GM12875 (cell line): Measurements from ENCODE around the gene MAML2.

Source experiments
- H3K4me3 ChIP-seq: one replicate; pipeline ENCODE4 v1.5.1; 2011; ENCODE audit warnings: low read depth, low read length, control low read depth
- CTCF ChIP-seq: IDR thresholded peaks from 2 replicates; pipeline ENCODE4 v1.5.1; 2011; ENCODE audit warnings: low read depth, mild to moderate bottlenecking, control low read depth, inconsistent platforms, low read length, moderate library complexity, borderline replicate concordance; ENCODE audit not compliant: insufficient read depth

MAML2 gene

GRCh38 chr11:96218006-96218405, 125.0 kb downstream of the MAML2 start:
- TF ChIP-seq CTCF = no peak
- H3K4me3 ChIP-seq = no peak overlapping the region

- no peak overlapping the region for H3K4me3 ChIP-seq
- no peak for TF ChIP-seq CTCF
Measured at GRCh38 chr11:96217206-96217605, 125.8 kb downstream of the MAML2 start.

DNA sequence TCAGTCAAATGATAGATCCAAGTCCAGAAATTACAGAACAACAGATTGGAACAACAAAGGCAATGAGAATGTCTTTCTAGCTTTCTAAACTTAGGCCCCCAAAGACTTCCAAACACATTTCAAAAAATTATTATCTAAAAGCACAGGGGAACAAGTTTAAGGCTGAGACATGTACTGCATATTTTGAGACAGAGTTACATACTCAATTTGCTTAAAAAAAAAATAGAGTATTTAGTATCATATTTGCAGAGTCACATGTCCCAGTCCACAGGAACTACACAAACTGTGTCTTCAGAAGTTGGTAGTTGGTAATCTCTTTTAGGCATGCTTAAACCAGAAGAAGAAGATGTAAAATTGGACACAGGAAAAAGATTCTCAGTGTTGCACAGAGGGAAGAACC, 127.2 kb downstream of the MAML2 start:
- no peak overlapping the region for H3K4me3 ChIP-seq
- no peak for TF ChIP-seq CTCF

DNA sequence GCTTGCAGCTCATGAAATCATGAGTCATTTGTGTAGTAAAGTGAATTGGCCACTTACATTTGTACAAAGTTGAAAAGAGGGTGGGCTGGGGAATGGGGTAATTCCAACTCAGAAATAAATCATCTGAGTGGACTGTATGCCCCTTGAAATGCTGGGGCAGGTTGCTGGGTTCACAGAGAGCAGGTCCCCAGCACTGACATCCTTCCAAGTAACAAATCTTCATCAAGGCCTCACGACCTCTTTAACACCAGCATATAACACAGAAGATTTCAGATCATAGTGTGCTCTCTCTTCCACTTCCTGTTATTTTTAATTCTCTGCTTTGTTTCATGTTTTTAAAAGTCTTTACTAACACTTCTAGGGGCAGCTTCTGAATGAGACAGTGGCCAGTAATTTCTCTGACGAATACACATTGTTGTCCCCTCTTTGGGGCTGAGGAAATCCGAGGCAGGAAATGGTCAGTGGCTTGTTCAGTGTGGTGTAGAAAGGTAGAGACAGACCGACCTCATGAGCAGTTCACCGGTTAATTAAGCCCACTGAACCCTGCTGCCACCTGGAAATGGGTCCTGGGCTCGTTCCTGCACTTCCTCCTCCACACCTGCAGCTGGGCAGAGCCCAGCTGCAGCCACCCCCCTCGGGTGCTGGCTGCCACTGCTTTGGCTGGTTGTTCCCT, 127.7 kb downstream of the MAML2 start:
- no peak overlapping the region for H3K4me3 ChIP-seq
- no peak for TF ChIP-seq CTCF

DNA sequence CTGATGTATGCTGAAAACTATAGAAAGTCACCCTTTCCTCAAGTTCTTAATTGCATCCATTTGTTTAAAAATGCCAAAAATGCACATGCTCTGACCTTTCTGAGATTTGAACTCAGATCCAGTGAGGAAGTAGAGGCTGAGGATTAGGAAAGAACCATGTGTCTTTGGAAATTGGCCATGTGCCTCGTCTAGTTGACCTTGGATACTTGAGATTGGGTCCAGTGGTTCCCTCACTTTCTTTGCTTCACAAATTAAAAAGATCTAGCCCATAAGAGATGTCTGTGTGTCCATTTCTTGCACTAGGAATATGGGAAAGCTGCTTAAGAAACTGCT, 128.3 kb downstream of the MAML2 start:
- TF ChIP-seq CTCF = no peak
- H3K4me3 ChIP-seq = no peak overlapping the region

DNA sequence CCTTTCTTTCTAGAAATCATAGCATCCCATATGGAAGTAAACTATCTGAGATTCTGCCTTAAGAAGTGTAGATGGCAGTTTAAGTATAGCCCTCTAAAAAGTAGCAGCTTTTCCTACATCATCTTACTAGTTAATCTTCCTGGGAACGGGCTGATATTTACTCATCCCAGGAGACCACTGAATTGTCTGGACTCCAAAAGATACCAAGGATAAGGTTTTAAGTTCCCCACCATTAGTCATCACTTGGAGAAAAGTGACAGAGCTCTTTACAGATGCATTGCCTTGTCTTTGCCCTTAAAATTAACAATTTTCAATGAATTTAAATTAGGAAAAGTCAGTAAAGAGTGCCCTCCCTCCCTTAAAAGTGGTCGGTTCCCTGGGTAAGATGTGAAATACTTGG, 129.5 kb downstream of the MAML2 start:
- no peak overlapping the region for H3K4me3 ChIP-seq
- no peak for TF ChIP-seq CTCF

DNA sequence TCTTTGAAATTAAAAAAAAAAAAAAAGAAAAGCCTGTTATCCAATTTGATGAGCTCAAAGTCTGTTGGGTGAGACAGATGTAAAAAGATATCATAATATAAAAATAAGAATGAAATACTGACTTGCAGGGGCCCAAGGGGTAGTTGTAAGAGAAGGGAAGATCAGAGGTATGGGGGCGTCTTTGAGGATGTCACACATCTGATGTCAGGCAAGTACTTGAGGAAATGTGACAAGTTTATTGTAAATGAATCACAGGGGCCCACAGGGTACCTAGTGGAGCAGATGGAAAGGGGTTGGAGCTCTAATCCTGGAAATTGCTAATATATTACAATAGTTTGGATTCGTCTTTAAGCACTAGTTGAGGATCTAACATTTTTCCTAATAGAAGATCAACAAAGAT, 131.6 kb downstream of the MAML2 start:
- TF ChIP-seq CTCF = no peak
- H3K4me3 ChIP-seq = no peak overlapping the region
